OCI-LY1 (cell line): ENCODE data around the gene CACNG4.

ENCODE experiments used
- H2AFZ ChIP-seq: fragments of 200-600 bp; sonication (generic), shearing (Covaris generic); 2 replicates; pipeline ENCODE4 v1.6.0; 2014; ENCODE audit warnings: antibody characterized with exemption, mild to moderate bottlenecking, low read length
- H3F3A ChIP-seq: fragments of 200-600 bp; sonication (generic), shearing (Covaris generic); 2 replicates; pipeline ENCODE4 v1.6.0; 2014; ENCODE audit warnings: mild to moderate bottlenecking, antibody characterized with exemption, low read length, moderate library complexity; ENCODE audit not compliant: insufficient read depth
- H3K27ac ChIP-seq: fragments of 200-600 bp; sonication (generic); 2 replicates; pipeline ENCODE4 v1.5.1; 2014; ENCODE audit warnings: low read length, mixed run types, mild to moderate bottlenecking, low read depth; ENCODE audit not compliant: poor library complexity, severe bottlenecking
- H3K27me3 ChIP-seq: fragments of 200-600 bp; sonication (generic); 2 replicates; pipeline ENCODE4 v1.6.0; 2014; ENCODE audit warnings: antibody characterized with exemption, mild to moderate bottlenecking, low read length, moderate library complexity; ENCODE audit not compliant: insufficient read depth
- H3K36me3 ChIP-seq: fragments of 200-600 bp; sonication (generic); 2 replicates; pipeline ENCODE4 v1.6.1; 2014; ENCODE audit warnings: mild to moderate bottlenecking, antibody characterized with exemption, low read length, moderate library complexity, mixed read lengths; ENCODE audit not compliant: insufficient read depth
- H3K4me1 ChIP-seq: fragments of 200-600 bp; sonication (generic); 2 replicates; pipeline ENCODE4 v1.5.1; 2014; ENCODE audit warnings: mild to moderate bottlenecking, low read length, moderate library complexity; ENCODE audit not compliant: insufficient read depth, severe bottlenecking
- H3K4me2 ChIP-seq: fragments of 200-600 bp; sonication (generic), shearing (Covaris generic); 2 replicates; pipeline ENCODE4 v1.6.1; 2014; ENCODE audit warnings: low read length
- H3K4me3 ChIP-seq: fragments of 200-600 bp; sonication (generic); 2 replicates; pipeline ENCODE4 v1.5.1; 2014; ENCODE audit warnings: low read length, low read depth, mild to moderate bottlenecking, mixed read lengths; ENCODE audit not compliant: poor library complexity, severe bottlenecking
- H3K79me2 ChIP-seq: fragments of 200-600 bp; shearing (Covaris generic); 2 replicates; pipeline ENCODE4 v1.6.1; 2016; ENCODE audit warnings: mixed run types, low read length, mixed read lengths; ENCODE audit not compliant: insufficient read depth
- H3K9ac ChIP-seq: fragments of 200-600 bp; sonication (generic), shearing (Covaris generic); 2 replicates; pipeline ENCODE4 v1.6.1; 2014; ENCODE audit warnings: mild to moderate bottlenecking, low read length, mixed read lengths
- H3K9me2 ChIP-seq: fragments of 200-600 bp; sonication (generic), shearing (Covaris generic); 2 replicates; pipeline ENCODE4 v1.6.1; 2014; ENCODE audit warnings: low read depth, mild to moderate bottlenecking, low read length, mixed read lengths
- H3K9me3 ChIP-seq: fragments of 200-600 bp; shearing (Covaris generic); 2 replicates; pipeline ENCODE4 v1.6.1; 2014; ENCODE audit warnings: low read length, mixed read lengths
- H4K20me1 ChIP-seq: fragments of 200-600 bp; sonication (generic), shearing (Covaris generic); 2 replicates; pipeline ENCODE4 v1.6.0; 2016; ENCODE audit warnings: mild to moderate bottlenecking, low read length; ENCODE audit not compliant: insufficient read depth
- EZH2 ChIP-seq: fragments of 200-600 bp; sonication (generic), shearing (Covaris generic); IDR thresholded peaks from 2 replicates; pipeline ENCODE4 v1.8.0; 2017; ENCODE audit warnings: borderline replicate concordance, mixed run types, mild to moderate bottlenecking, antibody characterized with exemption, low read length, moderate library complexity, mixed read lengths
- TF ChIP-seq, protein P1 (sequence below): fragments of 200-600 bp; sonication (generic), shearing (Covaris generic); IDR thresholded peaks from 2 replicates; pipeline ENCODE4 v1.5.1; 2017; ENCODE audit warnings: mild to moderate bottlenecking, antibody characterized with exemption, low read length, moderate library complexity, mixed read lengths

Gene CACNG4

GRCh38 chr17:66990047-66990446 lies 25.5 kb downstream of the CACNG4 start:
- TF ChIP-seq, protein P1, sequence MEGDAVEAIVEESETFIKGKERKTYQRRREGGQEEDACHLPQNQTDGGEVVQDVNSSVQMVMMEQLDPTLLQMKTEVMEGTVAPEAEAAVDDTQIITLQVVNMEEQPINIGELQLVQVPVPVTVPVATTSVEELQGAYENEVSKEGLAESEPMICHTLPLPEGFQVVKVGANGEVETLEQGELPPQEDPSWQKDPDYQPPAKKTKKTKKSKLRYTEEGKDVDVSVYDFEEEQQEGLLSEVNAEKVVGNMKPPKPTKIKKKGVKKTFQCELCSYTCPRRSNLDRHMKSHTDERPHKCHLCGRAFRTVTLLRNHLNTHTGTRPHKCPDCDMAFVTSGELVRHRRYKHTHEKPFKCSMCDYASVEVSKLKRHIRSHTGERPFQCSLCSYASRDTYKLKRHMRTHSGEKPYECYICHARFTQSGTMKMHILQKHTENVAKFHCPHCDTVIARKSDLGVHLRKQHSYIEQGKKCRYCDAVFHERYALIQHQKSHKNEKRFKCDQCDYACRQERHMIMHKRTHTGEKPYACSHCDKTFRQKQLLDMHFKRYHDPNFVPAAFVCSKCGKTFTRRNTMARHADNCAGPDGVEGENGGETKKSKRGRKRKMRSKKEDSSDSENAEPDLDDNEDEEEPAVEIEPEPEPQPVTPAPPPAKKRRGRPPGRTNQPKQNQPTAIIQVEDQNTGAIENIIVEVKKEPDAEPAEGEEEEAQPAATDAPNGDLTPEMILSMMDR: no peak
- no peak for TF ChIP-seq EZH2

GRCh38 chr17:66992911-66993442 lies 28.5 kb downstream of the CACNG4 start:
- Histone ChIP-seq H3K36me3 (no peaks in the 10 kb centered on the region), H3K27me3 (peaks cover 3% of the 10 kb centered on the region), H2AFZ (no peak overlapping the region), H4K20me1 (no peaks in the 10 kb centered on the region), H3K4me1 (no peaks in the 10 kb centered on the region), H3K4me3 (no peak overlapping the region), H3K27ac (no peak overlapping the region), H3K9me3 (no peaks in the 10 kb centered on the region), H3K4me2 (no peak overlapping the region), H3K9me2 (no peaks in the 10 kb centered on the region), H3K9ac (no peak overlapping the region), H3F3A (no peaks in the 10 kb centered on the region), H3K79me2 (no peaks in the 10 kb centered on the region)
- no peak for TF ChIP-seq EZH2
- TF ChIP-seq, protein P1: no peak

More at GRCh38 chr17:66990047-66990446, 25.5 kb downstream of the CACNG4 start:
- no peaks in the 10 kb centered on the region for H3K79me2 ChIP-seq
- H3K4me2 ChIP-seq: no peak overlapping the region
- H2AFZ ChIP-seq: no peak overlapping the region
- H3K27ac ChIP-seq: no peak overlapping the region
- H3K27me3 ChIP-seq: peaks cover 9% of the 10 kb centered on the region
- no peaks in the 10 kb centered on the region for H3F3A ChIP-seq
- H3K9me2 ChIP-seq: no peaks in the 10 kb centered on the region
- no peak overlapping the region for H3K4me3 ChIP-seq
- H4K20me1 ChIP-seq: no peaks in the 10 kb centered on the region
- no peaks in the 10 kb centered on the region for H3K36me3 ChIP-seq
- no peaks in the 10 kb centered on the region for H3K4me1 ChIP-seq
- H3K9me3 ChIP-seq: no peaks in the 10 kb centered on the region
- no peak overlapping the region for H3K9ac ChIP-seq

DNA sequence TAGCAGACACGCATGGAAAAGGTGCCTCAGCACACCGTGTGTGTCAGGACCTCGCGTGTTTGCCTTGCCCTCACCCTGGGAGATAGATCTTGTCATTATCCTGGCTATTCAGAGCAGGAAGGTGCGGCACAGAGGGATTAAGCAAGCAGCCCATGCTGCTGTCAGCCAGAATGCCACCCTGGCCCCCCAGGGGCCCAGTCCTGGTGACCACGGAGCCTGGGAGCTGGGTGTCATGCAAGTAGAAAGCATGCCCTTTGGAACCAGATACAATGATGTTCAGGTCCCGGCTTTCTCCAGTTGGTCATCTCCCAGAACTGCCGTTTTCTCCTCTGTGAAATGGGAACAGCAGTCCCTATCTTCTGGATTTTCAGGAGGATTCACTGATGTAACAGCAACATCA lies 29.9 kb downstream of the CACNG4 start:
- Histone ChIP-seq H3K4me3 (no peak overlapping the region), H3K36me3 (no peaks in the 10 kb centered on the region), H3K4me1 (no peaks in the 10 kb centered on the region), H3K4me2 (no peak overlapping the region), H3K79me2 (no peaks in the 10 kb centered on the region), H3F3A (no peaks in the 10 kb centered on the region), H3K9me2 (no peaks in the 10 kb centered on the region), H3K9ac (no peak overlapping the region), H4K20me1 (no peaks in the 10 kb centered on the region), H2AFZ (no peak overlapping the region), H3K27ac (no peak overlapping the region), H3K9me3 (no peaks in the 10 kb centered on the region), H3K27me3 (peaks cover 7% of the 10 kb centered on the region)
- TF ChIP-seq, protein P1: no peak
- TF ChIP-seq EZH2: no peak
